NCI-H128 (cell line): ENCODE data around the gene RSRP1.
A peak's percentile ranks its signal among the peaks of the same experiment; 100 is the strongest.
"Not testable (repeated sequence)": the region's sequence is repeated elsewhere in the genome, so short reads cannot be mapped to it uniquely, and the experiment has no call there.

ENCODE experiments used
- DNase-seq: peaks from one replicate; lab custom pipeline; 2025; ENCODE audit not compliant: unreplicated experiment; lab: John Stamatoyannopoulos, UW

RSRP1 gene, protein sequence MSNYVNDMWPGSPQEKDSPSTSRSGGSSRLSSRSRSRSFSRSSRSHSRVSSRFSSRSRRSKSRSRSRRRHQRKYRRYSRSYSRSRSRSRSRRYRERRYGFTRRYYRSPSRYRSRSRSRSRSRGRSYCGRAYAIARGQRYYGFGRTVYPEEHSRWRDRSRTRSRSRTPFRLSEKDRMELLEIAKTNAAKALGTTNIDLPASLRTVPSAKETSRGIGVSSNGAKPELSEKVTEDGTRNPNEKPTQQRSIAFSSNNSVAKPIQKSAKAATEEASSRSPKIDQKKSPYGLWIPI

GRCh38 chr1:25247024-25247828, at the start of gene RSRP1:
Gene RSRP1 (minus strand): TSS chr1:25247454. CDS start chr1:25246963, 491 bp downstream.
- peak; percentile 100 for DNase-seq

- not testable (repeated sequence) for DNase-seq
These were observed 49.2 kb upstream of the RSRP1 start for GRCh38 chr1:25296501-25296900.

GRCh38 chr1:25294889-25295826, 47.9 kb upstream of the RSRP1 start:
- DNase-seq = not testable (repeated sequence)

GRCh38 chr1:25293426-25293825, 46.2 kb upstream of the RSRP1 start:
- DNase-seq = not testable (repeated sequence)

DNA sequence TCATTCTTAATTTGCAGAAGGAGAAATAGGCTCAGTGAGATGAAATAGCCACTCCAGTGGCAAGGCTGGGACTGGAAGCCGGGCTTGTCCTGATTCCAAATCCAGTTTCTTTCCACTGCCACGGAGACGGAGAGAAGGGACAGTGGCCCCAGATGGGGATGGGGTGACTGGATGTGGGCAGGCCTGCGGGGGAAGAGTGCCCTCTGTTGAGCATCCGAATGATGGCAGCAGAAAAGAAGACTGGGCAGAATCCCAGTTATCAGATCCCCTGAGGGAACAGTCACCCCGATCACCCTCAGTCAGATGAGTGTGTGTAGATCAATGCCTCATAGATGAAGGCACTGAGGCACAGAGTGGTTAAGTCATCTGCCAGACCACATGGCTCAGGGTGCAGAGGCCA, 42.8 kb upstream of the RSRP1 start:
- not testable (repeated sequence) for DNase-seq

DNA sequence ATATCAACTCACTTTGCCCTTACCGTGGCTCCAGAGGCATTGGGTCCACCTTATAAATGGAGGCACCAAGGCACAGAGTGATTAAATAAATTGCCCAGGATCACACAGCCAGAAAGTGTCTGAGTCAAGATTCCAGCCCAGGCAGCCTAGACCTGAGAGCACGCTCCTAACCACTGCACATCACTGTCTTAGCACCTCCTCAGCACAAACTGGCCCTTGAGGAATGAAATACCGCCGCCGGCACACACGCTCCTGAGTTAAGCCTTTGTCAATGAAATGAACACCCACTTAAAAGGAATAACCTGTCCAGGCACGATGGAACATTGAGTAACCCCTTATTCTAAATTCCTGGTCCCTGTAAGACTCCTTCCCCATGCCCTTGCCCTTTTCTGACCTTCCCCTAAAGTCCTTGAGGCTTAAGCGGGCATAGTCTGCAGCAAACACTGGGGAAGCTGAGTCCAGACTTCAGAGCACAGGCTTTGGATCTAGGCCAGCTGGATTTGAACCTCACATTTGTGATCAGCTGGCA, 41.4 kb upstream of the RSRP1 start:
- not testable (repeated sequence) for DNase-seq

DNA sequence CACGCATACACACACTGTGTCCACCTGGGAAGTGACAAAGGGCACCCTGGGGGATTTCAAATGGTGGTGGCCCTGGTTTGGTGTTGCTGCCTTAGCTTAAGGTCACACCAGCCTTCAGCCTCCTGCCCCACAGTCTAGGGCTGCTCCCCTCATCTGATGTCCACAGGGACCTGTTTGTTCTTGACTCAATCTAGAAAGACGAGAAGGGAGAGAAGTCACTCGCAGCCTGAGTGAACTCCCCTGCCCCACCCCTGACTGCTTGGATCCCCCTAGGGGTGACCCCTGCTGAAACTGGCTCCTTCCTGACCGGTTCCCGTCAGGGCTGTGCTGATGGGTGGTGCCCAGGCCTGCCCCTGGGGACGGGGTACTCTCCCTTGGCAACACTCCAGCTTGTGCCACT, 39.9 kb upstream of the RSRP1 start:
- DNase-seq = not testable (repeated sequence)

DNA sequence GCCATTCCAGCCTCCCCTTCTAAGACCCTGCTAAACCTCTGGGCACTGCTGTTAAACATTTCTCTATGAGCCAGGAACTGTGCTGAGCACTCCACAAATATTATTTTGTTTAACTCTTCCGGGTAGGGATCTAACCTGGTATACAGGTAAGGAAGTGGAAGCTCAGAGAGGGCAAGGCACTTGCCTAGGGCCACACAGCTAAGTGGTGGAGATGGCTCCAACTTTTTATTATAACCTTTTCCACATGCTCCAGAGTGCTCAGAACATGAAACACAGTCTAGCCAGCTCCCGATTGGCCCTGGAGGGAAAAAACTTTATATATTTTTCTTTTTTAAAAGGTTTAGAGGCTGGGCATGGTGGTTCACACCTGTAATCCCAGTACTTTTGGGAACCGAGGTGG, 38.6 kb upstream of the RSRP1 start:
- DNase-seq = not testable (repeated sequence)

DNA sequence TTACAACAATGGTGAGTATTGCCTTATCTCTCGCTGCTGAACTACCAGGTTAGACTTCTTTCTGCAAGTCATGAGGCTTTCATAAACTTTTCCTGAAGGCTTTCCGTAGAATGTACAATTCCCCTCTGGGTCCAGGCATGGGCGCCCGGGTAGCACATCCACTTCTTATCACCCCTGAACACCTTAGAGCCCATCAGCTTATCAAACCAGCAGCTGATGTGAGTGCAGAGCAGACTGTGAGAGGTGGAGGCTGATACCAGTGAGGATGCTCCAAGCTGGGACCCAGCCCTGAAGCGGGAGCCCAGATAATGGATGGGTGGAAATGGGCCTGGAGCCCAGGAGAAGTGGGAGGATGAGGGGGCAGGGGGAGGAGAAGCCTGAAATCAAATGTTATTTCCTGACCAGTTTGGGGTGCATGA, 32.4 kb upstream of the RSRP1 start:
- DNase-seq = not testable (repeated sequence)

DNA sequence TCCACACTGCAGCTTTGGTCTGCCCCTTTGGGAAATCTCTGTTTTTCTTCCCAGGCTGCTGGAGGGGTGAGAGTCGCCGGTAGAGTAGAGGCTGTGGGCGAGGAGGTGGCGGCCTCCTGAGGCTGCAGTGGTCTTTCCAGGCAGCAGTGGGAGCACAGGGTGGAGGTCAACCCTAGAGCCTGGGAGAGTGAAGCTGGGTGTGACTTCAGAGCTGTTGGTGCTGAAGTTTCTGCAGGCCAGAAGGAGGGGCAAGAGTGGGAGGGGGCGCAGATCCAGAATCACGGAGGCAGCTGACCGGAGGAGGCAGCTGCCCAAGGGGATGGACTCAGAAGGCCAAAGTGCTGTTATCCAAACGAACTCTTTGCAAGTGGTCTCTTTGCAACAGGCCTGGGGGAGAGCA, 31.5 kb upstream of the RSRP1 start:
- DNase-seq = not testable (repeated sequence)

- not testable (repeated sequence) for DNase-seq
These were observed 31.1 kb upstream of the RSRP1 start for GRCh38 chr1:25278358-25278757.

- DNase-seq = not testable (repeated sequence)
These were observed 30.0 kb upstream of the RSRP1 start for GRCh38 chr1:25277295-25277694.

DNA sequence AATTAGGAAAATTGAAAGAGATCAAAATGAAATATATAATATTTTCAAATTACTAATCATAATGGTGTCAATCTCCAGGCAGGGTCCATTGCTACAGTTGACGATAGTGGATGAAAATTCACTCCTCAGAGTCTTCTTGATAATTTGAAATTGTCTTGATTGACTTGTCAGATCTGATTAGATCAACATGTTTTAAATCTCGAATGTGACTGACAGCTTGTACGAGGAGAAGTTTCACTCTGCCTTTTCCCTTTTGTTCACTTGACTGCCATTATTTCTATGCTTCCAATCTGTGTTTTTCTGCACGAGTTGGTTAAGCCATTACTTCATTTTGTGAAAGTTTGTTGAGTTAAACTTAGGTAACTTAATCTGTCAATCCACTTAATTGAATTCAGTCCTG, 28.4 kb upstream of the RSRP1 start:
- DNase-seq = not testable (repeated sequence)

DNA sequence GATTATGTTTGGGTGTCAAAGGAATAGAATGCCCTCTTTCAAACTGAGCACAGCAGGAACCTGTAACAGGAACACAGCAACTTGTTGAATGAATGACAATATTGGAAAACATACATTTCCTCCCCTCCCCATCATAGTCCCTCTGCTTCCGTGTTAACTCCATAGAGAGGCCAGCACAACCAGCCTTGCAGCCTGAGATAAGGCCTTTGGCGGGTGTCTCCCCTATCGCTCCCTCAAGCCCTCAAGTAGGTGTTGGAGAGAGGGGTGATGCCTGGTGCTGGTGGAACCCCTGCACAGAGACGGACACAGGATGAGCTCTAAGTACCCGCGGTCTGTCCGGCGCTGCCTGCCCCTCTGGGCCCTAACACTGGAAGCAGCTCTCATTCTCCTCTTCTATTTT, 25.0 kb upstream of the RSRP1 start, which contains the start of gene RHD:
Gene RHD, plus strand, starts transcription at position 272 of the 400 bp plus-strand sequence. Its CDS starts 39 bp downstream, at position 311.
- DNase-seq = not testable (repeated sequence)

GRCh38 chr1:25268143-25268760, 21.0 kb upstream of the RSRP1 start:
- not testable (repeated sequence) for DNase-seq

- peak; percentile 70 for DNase-seq
These were observed 20.3 kb upstream of the RSRP1 start for GRCh38 chr1:25267288-25268142.

- not testable (repeated sequence) for DNase-seq
These were observed 19.5 kb upstream of the RSRP1 start for GRCh38 chr1:25266554-25267287.

DNA sequence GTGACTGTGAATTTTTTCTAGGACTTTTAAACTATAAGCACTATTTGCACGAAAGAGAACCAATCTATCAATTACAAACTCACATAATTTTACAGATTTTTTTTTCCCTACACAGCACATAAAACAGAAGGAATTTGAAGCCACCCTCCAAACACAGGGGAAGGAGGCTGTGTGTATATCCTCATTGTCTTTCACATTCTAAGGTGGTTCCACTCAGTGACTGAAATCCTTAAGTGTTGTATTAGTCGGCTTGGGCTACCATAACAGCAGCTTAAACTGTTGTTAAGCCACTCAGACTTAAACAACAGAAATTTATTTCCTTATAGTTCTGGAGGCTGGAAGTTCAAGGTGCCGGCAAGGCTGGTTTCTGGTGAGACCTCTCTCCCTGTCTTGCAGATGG, 13.1 kb upstream of the RSRP1 start:
- DNase-seq = not testable (repeated sequence)

- DNase-seq = not testable (repeated sequence)
These were observed 12.6 kb upstream of the RSRP1 start for GRCh38 chr1:25259813-25260212.
